C4-2B (cell line): ENCODE results near the gene NFS1.

ENCODE experiments used
- H3K27ac ChIP-seq: fragments of 450-650 bp; 2 replicates; pipeline ENCODE4 v1.5.1; 2017
- ZFX ChIP-seq: fragments of 450-650 bp; IDR thresholded peaks from 2 replicates; pipeline ENCODE4 v1.6.1; 2017
- TF ChIP-seq, protein P1 (sequence below): fragments of 450-650 bp; conservative IDR thresholded peaks from 2 replicates; pipeline ENCODE4 v1.5.1; 2017; ENCODE audit warnings: mild to moderate bottlenecking

NFS1 gene

DNA sequence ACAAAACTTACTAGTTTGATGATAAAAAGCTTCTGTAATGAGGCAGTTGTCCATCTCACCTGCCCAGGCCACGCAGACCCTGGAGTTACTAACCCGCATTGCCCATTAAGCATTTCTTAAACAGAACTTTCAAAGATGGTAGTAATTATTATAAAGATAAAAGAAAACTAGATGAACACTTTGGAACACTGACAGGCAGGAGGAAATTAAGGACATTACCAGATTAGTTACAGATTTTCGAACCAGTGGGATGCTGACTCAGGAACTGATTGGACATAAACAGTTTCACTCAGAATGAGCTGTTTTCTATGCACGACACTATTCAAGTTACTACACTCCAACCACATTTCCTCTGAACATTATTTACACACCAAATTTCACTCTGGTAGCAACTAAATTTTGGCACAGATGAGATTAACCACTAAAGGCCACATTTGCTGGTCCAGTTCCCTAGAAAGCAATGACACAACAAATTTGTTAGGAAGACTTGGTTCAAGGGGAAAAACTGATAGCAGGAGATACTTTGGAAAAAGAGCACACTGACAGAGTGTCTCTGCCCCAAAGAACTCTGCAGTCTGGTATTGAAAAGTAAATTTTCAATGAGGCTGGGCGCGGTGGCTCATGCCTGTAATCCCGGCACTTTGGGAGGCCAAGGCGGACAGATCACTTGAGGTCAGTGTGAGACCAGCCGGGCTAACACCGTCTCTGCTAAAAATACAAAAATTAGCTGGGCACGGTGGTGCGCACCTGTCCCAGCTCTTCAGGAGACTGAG is 3.1 kb upstream of the NFS1 start:
- TF ChIP-seq, protein P1, sequence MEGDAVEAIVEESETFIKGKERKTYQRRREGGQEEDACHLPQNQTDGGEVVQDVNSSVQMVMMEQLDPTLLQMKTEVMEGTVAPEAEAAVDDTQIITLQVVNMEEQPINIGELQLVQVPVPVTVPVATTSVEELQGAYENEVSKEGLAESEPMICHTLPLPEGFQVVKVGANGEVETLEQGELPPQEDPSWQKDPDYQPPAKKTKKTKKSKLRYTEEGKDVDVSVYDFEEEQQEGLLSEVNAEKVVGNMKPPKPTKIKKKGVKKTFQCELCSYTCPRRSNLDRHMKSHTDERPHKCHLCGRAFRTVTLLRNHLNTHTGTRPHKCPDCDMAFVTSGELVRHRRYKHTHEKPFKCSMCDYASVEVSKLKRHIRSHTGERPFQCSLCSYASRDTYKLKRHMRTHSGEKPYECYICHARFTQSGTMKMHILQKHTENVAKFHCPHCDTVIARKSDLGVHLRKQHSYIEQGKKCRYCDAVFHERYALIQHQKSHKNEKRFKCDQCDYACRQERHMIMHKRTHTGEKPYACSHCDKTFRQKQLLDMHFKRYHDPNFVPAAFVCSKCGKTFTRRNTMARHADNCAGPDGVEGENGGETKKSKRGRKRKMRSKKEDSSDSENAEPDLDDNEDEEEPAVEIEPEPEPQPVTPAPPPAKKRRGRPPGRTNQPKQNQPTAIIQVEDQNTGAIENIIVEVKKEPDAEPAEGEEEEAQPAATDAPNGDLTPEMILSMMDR, result no peak
- TF ChIP-seq ZFX, result no peak
- no peak overlapping the region for H3K27ac ChIP-seq

DNA sequence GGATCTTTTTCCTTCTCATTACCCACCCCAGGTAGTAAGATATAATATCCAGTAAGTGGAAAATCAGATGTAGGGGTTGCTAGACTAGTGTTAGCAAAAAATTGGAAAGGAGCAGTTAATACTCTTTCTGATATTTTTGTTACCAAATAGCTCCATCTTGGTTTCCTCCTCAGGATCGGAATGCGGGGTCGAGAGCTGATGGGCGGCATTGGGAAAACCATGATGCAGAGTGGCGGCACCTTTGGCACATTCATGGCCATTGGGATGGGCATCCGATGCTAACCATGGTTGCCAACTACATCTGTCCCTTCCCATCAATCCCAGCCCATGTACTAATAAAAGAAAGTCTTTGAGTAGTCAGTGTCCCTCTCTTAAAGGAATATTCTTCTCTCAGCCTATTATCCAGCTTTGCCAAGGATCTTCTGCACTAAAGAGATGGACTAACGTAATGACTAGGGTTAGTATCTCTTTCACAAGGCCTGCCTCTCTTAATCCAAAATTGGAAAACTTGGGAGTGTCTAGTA is 1.5 kb upstream of the NFS1 start:
- no peak overlapping the region; the same call in 1 of the 2 replicates for H3K27ac ChIP-seq
- TF ChIP-seq ZFX, result no peak

DNA sequence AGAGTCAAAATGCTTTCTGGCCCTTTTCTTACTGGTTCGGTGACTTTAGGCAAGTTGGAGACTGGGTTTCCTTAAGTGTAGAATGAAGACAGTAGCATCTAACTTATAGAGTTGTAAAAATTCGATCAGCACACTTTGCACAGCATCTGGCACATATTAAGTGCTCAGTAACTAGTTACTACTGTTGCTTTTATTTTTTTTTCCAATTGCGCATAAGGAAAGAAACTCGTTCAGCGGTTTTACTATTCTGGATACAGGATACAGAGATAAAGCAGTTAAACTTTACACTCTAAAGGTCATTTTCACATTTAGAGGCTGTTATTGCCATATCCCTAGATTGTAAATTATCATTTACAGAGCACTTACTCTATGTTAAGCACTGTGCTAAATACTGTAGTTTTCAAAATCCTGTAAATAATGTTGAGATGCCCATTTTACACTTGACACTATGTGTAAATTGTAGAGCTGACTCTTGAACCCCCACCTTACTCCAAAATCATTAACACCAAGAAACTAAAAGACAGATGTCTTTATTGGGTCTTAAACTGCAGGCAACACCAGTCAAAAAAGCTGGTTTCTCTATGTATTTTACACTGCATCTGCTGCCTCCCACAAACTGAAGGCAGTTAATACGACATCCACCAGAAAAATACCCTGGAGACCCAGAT is 939 bp upstream of the NFS1 start:
- peak overlapping the region; percentile 84 for H3K27ac ChIP-seq
- TF ChIP-seq ZFX, result no peak
- TF ChIP-seq, protein P1, result no peak

DNA sequence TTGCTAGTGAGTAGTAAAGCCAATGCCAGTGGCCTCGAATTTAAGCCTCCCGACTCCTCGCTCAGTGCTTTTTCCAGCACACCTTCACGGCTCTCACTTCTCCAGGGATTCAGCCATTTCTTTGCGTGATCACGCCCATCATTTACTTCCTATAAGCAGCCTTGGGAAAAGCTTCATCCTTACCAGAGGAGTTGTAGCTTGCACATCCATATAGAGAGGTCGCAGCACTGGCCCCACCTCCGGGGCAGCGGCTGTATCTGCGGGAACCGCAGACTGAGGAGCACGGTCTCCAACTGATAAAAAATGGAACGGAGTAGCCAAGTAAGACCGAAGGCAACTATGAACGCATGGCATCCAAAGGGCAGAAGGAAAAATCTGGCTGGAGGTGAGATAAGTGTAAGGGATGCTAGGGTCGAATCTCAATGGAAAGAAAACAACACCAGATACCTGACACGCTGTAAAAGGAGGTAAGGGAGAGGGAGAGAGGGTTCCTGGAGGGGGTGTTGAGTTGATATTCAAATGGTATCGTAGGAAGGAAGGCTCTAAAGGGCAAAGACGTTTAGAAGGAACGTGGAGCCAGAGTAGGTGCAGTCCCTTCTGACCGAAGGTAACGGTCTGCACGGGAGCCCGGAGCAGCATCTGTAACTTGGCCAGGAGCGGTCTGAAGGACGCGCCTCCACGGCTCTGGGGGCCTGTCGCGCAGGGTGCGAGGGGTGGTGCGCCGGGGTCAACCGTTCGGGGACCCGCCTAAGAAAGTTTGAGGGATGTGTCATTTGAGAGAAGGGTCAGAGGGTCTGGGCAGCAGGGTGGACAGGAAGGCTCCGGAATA is 640 bp downstream of the NFS1 start:
- peak overlapping the region; percentile 84 for H3K27ac ChIP-seq

DNA sequence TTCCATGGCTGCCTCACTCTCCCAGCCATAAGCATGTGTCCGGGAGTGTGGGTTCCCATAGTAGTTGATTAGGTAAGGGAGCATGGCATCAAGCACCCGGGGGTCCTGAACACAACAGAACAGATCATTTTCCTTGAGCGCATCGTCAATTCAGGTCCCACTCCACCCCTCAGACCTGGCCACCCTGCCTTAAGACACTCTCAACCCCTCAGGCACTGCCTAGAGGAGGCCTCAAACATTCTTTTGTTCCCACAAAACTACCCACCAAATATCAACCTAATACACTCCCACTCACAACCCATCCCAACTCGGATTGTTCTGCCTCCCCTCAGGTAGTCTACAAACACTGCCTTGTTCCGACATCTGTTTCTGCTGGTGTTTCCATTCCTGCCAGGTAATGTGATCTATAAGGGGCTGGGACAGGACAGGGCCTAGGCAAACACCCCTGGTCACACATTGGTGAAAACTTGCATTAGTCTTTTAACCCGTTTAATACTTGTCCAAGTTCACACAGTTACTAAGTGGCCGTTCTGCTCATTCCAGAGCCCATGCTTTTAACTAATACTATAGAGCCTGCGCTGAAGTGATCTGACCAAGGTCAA is 1.4 kb downstream of the NFS1 start:
- peak overlapping the region; percentile 84 for H3K27ac ChIP-seq
- TF ChIP-seq, protein P1, result no peak
- no peak for TF ChIP-seq ZFX

More for the DNA sequence above, 640 bp downstream of the NFS1 start:
- TF ChIP-seq ZFX, result no peak
- TF ChIP-seq, protein P1, result no peak

DNA sequence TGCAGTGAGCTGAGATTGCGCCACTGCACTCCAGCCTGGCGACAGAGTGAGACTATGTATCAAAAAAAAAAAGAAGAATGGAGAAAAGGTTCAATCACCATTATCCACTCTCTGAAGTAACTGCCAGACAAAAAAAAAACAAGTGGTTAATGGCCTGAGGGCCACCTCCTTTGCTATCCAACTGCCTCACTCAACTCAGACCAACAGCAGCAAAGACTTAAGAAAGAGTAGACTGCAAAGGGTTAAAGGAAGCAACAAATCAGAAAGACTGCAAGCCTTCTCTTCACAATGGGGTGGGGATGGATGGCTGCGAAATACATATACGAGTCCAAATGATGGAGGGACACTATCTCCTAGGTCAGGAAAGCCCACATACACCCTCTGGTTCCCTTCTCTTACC is 3.2 kb downstream of the NFS1 start:
- H3K27ac ChIP-seq, result no peak overlapping the region
- TF ChIP-seq, protein P1, result no peak
- TF ChIP-seq ZFX, result no peak

DNA sequence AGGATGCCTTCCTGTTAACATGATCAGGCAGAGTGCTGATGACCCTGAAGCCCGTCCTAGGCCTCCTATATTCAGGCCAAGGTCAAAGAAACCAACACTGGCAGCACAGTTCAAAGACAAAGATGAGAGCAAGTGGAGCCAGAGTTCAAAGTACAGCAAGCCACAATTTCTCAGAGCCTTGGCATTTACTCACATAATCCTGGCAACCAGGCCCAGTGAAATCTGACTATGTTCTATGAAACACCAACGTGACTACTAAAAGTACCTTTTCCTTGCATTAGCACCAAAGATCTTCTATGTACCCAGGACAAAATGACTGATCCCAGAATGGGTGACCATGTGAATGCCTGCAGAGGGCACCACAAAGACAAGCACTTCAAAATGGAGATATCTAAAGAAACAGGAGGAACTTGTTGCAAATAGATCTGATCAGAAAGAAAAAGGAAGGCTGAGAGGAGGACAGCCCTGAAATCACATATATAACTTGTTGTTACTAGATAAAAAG is 3.9 kb downstream of the NFS1 start:
- TF ChIP-seq ZFX, result no peak
- TF ChIP-seq, protein P1, result no peak
- H3K27ac ChIP-seq, result no peak overlapping the region
